Measurements from ENCODE around the gene SUFU. TPM values are rescaled to one million over a fixed set of nuclear protein-coding genes. Genes with fewer than 3 reads are reported as not detected.

The SUFU gene
- total RNA-seq, 1 donor from 2014 or later = 14.3 TPM

GRCh38 chr10:102644646-102645387, 141.0 kb downstream of the SUFU start:
- peak; percentile 92 for DNase-seq
- Histone ChIP-seq H3K36me3 (peaks cover 9% of the 10 kb centered on the region), H3K27ac (peak overlapping the region; percentile 99), H3K4me3 (peak overlapping the region; percentile 91), H3K4me1 (peaks cover 36% of the 10 kb centered on the region), H3K27me3 (ENCODE audit: low read depth) (no peaks in the 10 kb centered on the region), H3K9me3 (no peaks in the 10 kb centered on the region)
- TF ChIP-seq CTCF (IDR thresholded peaks at IDR 0.05) = peak; percentile 67
- intact Hi-C loops (cut with DNase I) = no loop called here
- peak; percentile 51 to 59 for ATAC-seq

GRCh38 chr10:102645388-102645740, 141.6 kb downstream of the SUFU start:
- TF ChIP-seq CTCF (IDR thresholded peaks at IDR 0.05) = no peak
- Histone ChIP-seq H3K4me3 (peak overlapping the region; percentile 91), H3K4me1 (peaks cover 41% of the 10 kb centered on the region), H3K27me3 (ENCODE audit: low read depth) (no peaks in the 10 kb centered on the region), H3K9me3 (no peaks in the 10 kb centered on the region), H3K27ac (peak overlapping the region; percentile 99), H3K36me3 (peaks cover 9% of the 10 kb centered on the region)
- ATAC-seq = peak; percentile 37 to 46
- peak; percentile 89 for DNase-seq
- intact Hi-C loops (cut with DNase I) = no loop called here

GRCh38 chr10:102645741-102646609, 142.2 kb downstream of the SUFU start:
- H3K27ac ChIP-seq = peak overlapping the region; percentile 99
- H3K9me3 ChIP-seq = no peaks in the 10 kb centered on the region
- ATAC-seq (peak; percentile 57 to 68), DNase-seq (peak; percentile 95)
- intact Hi-C loops (cut with DNase I) = no loop called here
- peaks cover 47% of the 10 kb centered on the region for H3K4me1 ChIP-seq
- H3K36me3 ChIP-seq = peaks cover 11% of the 10 kb centered on the region
- TF ChIP-seq CTCF (IDR thresholded peaks at IDR 0.05) = no peak
- H3K27me3 ChIP-seq (ENCODE audit: low read depth) = no peaks in the 10 kb centered on the region
- H3K4me3 ChIP-seq = peak overlapping the region; percentile 91

- Histone ChIP-seq H3K4me1 (peaks cover 56% of the 10 kb centered on the region), H3K27me3 (ENCODE audit: low read depth) (no peaks in the 10 kb centered on the region), H3K9me3 (no peaks in the 10 kb centered on the region), H3K4me3 (peak overlapping the region; percentile 91), H3K27ac (peak overlapping the region; percentile 99), H3K36me3 (peaks cover 18% of the 10 kb centered on the region)
- ATAC-seq (no peak), DNase-seq (peak; percentile 81)
- intact Hi-C loops (cut with DNase I) = no loop called here
- no peak for TF ChIP-seq CTCF (IDR thresholded peaks at IDR 0.05)
Measured at GRCh38 chr10:102646610-102647442, 143.1 kb downstream of the SUFU start.
